K562 (cell line): ENCODE measurements around the gene MAGI2.

Source experiments
- ATF1 ChIP-seq, 2 experiments: fragments of 450-650 bp in 1 of 2; IDR thresholded peaks; 2 replicates each; pipeline ENCODE4 v1.6.1; 2016; ENCODE audit warnings: missing compliant biosample characterization in 1 of 2, missing genetic modification characterization in 1 of 2
- ATF7 ChIP-seq: fragments of 450-650 bp; IDR thresholded peaks from 2 replicates; pipeline ENCODE4 v1.7.1; 2014; ENCODE audit warnings: mild to moderate bottlenecking, moderate library complexity
- CREBBP ChIP-seq: IDR thresholded peaks from one replicate; pipeline ENCODE4 v1.6.1; 2012; ENCODE audit warnings: low read depth, mild to moderate bottlenecking, control low read depth, inconsistent platforms, low read length
- ESRRA ChIP-seq: fragments of 450-650 bp; IDR thresholded peaks from 2 replicates; pipeline ENCODE4 v1.6.1; 2014; ENCODE audit warnings: low read depth, mild to moderate bottlenecking, moderate library complexity, borderline replicate concordance
- EZH2 ChIP-seq: IDR thresholded peaks from 2 replicates; pipeline ENCODE4 v1.6.1; 2012; ENCODE audit warnings: low read depth, mild to moderate bottlenecking, inconsistent platforms, low read length, borderline replicate concordance
- HCFC1 ChIP-seq: IDR thresholded peaks from 2 replicates; pipeline ENCODE4 v1.6.1; 2012; ENCODE audit warnings: low read depth, low read length, improper control_type of control experiment
- MTA2 ChIP-seq: fragments of 450-650 bp; IDR thresholded peaks from 2 replicates; pipeline ENCODE4 v1.6.1; 2016; ENCODE audit warnings: low read depth
- POLR2A ChIP-seq: fragments of 450-650 bp; conservative IDR thresholded peaks from 2 replicates; pipeline ENCODE4 v1.6.1; 2016
- SMARCE1 ChIP-seq: fragments of 450-650 bp; IDR thresholded peaks from 2 replicates; pipeline ENCODE4 v1.7.1; 2016; ENCODE audit warnings: mild to moderate bottlenecking
- TF ChIP-seq, protein P1 (sequence below): fragments of 150-350 bp; IDR thresholded peaks from 2 replicates; pipeline ENCODE4 v1.6.1; 2014; ENCODE audit warnings: low read depth, mild to moderate bottlenecking, low read length, borderline replicate concordance

DNA sequence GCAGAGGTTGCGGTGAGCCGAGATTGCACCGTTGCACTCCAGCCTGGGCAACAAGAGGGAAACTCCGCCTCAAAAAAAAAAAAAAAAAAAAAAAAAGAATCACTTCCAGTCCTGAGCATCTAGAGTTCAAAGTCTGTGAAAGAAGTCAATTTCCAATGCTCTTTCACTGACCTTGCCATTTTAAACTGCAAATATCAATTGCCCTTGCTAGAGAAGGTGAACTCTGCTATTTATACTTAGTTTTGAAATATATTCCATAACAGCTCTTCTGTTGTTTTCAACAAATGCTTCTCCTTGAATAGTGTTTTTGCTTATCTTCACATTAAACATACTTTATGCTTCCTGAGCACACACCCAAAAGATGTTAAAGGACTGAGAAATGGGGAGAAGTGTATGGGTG is 1323.6 kb downstream of the MAGI2 start:
- no peak for TF ChIP-seq CREBBP
- no peak for TF ChIP-seq ATF7
- TF ChIP-seq EZH2 = no peak
- no peak for TF ChIP-seq POLR2A
- no peak for TF ChIP-seq MTA2
- TF ChIP-seq ESRRA = no peak
- TF ChIP-seq ATF1 (CRISPR knock-in tag; IDR thresholded peaks at IDR 0.05) = no peak
- no peak for TF ChIP-seq ATF1 (tag; IDR thresholded peaks at IDR 0.05)
- TF ChIP-seq, protein P1, sequence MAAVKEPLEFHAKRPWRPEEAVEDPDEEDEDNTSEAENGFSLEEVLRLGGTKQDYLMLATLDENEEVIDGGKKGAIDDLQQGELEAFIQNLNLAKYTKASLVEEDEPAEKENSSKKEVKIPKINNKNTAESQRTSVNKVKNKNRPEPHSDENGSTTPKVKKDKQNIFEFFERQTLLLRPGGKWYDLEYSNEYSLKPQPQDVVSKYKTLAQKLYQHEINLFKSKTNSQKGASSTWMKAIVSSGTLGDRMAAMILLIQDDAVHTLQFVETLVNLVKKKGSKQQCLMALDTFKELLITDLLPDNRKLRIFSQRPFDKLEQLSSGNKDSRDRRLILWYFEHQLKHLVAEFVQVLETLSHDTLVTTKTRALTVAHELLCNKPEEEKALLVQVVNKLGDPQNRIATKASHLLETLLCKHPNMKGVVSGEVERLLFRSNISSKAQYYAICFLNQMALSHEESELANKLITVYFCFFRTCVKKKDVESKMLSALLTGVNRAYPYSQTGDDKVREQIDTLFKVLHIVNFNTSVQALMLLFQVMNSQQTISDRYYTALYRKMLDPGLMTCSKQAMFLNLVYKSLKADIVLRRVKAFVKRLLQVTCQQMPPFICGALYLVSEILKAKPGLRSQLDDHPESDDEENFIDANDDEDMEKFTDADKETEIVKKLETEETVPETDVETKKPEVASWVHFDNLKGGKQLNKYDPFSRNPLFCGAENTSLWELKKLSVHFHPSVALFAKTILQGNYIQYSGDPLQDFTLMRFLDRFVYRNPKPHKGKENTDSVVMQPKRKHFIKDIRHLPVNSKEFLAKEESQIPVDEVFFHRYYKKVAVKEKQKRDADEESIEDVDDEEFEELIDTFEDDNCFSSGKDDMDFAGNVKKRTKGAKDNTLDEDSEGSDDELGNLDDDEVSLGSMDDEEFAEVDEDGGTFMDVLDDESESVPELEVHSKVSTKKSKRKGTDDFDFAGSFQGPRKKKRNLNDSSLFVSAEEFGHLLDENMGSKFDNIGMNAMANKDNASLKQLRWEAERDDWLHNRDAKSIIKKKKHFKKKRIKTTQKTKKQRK = no peak
- no peak for TF ChIP-seq HCFC1
- no peak for TF ChIP-seq SMARCE1
